MG63 (cell line): ENCODE measurements around the gene ZNF780B. TPM values are rescaled to one million over a fixed set of nuclear protein-coding genes. Genes with fewer than 3 reads are reported as not detected.

ENCODE experiments used
- DNase-seq: peaks from one replicate; pipeline ENCODE4 v3.0.0-alpha.2; 2020
- H3K27me3 ChIP-seq: fragments of 250-450 bp; sonication (Bioruptor Pico); 2 replicates; pipeline ENCODE4 v1.5.1; 2020; ENCODE audit warnings: mild to moderate bottlenecking, moderate library complexity
- H3K36me3 ChIP-seq: fragments of 250-450 bp; sonication (Bioruptor Pico); 2 replicates; pipeline ENCODE4 v1.5.1; 2020; ENCODE audit warnings: mild to moderate bottlenecking, moderate library complexity
- H3K4me3 ChIP-seq: fragments of 250-450 bp; sonication (Bioruptor Pico); 2 replicates; pipeline ENCODE4 v1.5.1; 2020; ENCODE audit warnings: mild to moderate bottlenecking, moderate library complexity
- H3K9me3 ChIP-seq: fragments of 250-450 bp; sonication (Bioruptor Pico); 2 replicates; pipeline ENCODE4 v1.5.1; 2020; ENCODE audit warnings: mild to moderate bottlenecking, moderate library complexity
- total RNA-seq: library from RNA; depleted of rRNA; stranded (reverse); fragments of >200 nt; shearing (Covaris generic); gene quantifications from 2 replicates; pipeline ENCODE4 v1.2.3, GENCODE V29; 2014; ENCODE audit warnings: low replicate concordance; rRNA removed

ZNF780B gene
- total RNA-seq: 1.3 and 3.6 TPM in 2 replicates

- Histone ChIP-seq H3K36me3 (no peaks in the 10 kb centered on the region), H3K27me3 (no peaks in the 10 kb centered on the region), H3K4me3 (peak within 1 kb of the TSS; percentile 70), H3K9me3 (peaks cover 24% of the 10 kb centered on the region)
- DNase-seq: peak; percentile 67
Measured at GRCh38 chr19:40055832-40056504, at the start of gene ZNF780B. TSS of gene ZNF780B (minus strand) at chr19:40056231. CDS start at chr19:40050332, 5,899 bp downstream.

GRCh38 chr19:40104754-40105153, 48.7 kb upstream of the ZNF780B start:
- Histone ChIP-seq H3K36me3 (no peaks in the 10 kb centered on the region), H3K27me3 (peaks cover 12% of the 10 kb centered on the region), H3K9me3 (no peaks in the 10 kb centered on the region), H3K4me3 (no peak overlapping the region)
- no peak for DNase-seq

- H3K4me3 ChIP-seq: no peak overlapping the region
- 0 out of 2 replicates have a peak, but pooled peaks cover 5% of the 10 kb centered on the region for H3K9me3 ChIP-seq
- no peak for DNase-seq
- no peaks in the 10 kb centered on the region for H3K36me3 ChIP-seq
- peaks cover 18% of the 10 kb centered on the region for H3K27me3 ChIP-seq
Measured at GRCh38 chr19:40103600-40103999, 47.6 kb upstream of the ZNF780B start.

GRCh38 chr19:40101813-40102212, 45.8 kb upstream of the ZNF780B start:
- Histone ChIP-seq H3K36me3 (no peaks in the 10 kb centered on the region), H3K9me3 (0 out of 2 replicates have a peak, but pooled peaks cover 12% of the 10 kb centered on the region), H3K4me3 (no peak overlapping the region), H3K27me3 (peaks cover 21% of the 10 kb centered on the region)
- DNase-seq: no peak

GRCh38 chr19:40093416-40093815, 37.4 kb upstream of the ZNF780B start:
- Histone ChIP-seq H3K4me3 (no peak overlapping the region), H3K27me3 (peaks cover 2% of the 10 kb centered on the region; the same call in 1 of the 2 replicates), H3K9me3 (peaks cover 12% of the 10 kb centered on the region; the same call in 1 of the 2 replicates), H3K36me3 (no peaks in the 10 kb centered on the region; the same call in 1 of the 2 replicates)
- no peak for DNase-seq

GRCh38 chr19:40091205-40092129, 35.4 kb upstream of the ZNF780B start:
- no peaks in the 10 kb centered on the region for H3K27me3 ChIP-seq
- peak overlapping the region; percentile 70 for H3K4me3 ChIP-seq
- H3K9me3 ChIP-seq: peaks cover 8% of the 10 kb centered on the region; the same call in 1 of the 2 replicates
- no peaks in the 10 kb centered on the region; the same call in 1 of the 2 replicates for H3K36me3 ChIP-seq
- DNase-seq: no peak

- Histone ChIP-seq H3K36me3 (no peaks in the 10 kb centered on the region; the same call in 1 of the 2 replicates), H3K4me3 (peak within 1 kb of the TSS; percentile 70), H3K27me3 (no peaks in the 10 kb centered on the region), H3K9me3 (peaks cover 6% of the 10 kb centered on the region; the same call in 1 of the 2 replicates)
- DNase-seq: peak; percentile 81
Measured at GRCh38 chr19:40090241-40091204, 34.5 kb upstream of the ZNF780B start, which contains the start of gene ZNF780A. TSS of gene ZNF780A (minus strand) at chr19:40090943. CDS start at chr19:40084753, 6,190 bp downstream.

- Histone ChIP-seq H3K4me3 (peak overlapping the region; percentile 70), H3K9me3 (peaks cover 6% of the 10 kb centered on the region; the same call in 1 of the 2 replicates), H3K27me3 (no peaks in the 10 kb centered on the region), H3K36me3 (no peaks in the 10 kb centered on the region; the same call in 1 of the 2 replicates)
- DNase-seq: no peak
Measured at GRCh38 chr19:40089462-40089861, 33.4 kb upstream of the ZNF780B start.

- no peak for DNase-seq
- peaks cover 6% of the 10 kb centered on the region; the same call in 1 of the 2 replicates for H3K9me3 ChIP-seq
Measured at GRCh38 chr19:40088299-40089047, 32.4 kb upstream of the ZNF780B start.

GRCh38 chr19:40084948-40085347, 28.9 kb upstream of the ZNF780B start:
- Histone ChIP-seq H3K9me3 (peaks cover 12% of the 10 kb centered on the region; the same call in 1 of the 2 replicates), H3K4me3 (no peak overlapping the region)
- DNase-seq: no peak

More at GRCh38 chr19:40088299-40089047, 32.4 kb upstream of the ZNF780B start:
- Histone ChIP-seq H3K36me3 (no peaks in the 10 kb centered on the region; the same call in 1 of the 2 replicates), H3K4me3 (no peak overlapping the region), H3K27me3 (no peaks in the 10 kb centered on the region)

GRCh38 chr19:40081411-40081810, 25.4 kb upstream of the ZNF780B start:
- H3K9me3 ChIP-seq: peaks cover 32% of the 10 kb centered on the region
- no peak overlapping the region for H3K4me3 ChIP-seq
- H3K27me3 ChIP-seq: no peaks in the 10 kb centered on the region
- peaks cover 53% of the 10 kb centered on the region for H3K36me3 ChIP-seq
- DNase-seq: no peak

More at GRCh38 chr19:40084948-40085347, 28.9 kb upstream of the ZNF780B start:
- H3K27me3 ChIP-seq: no peaks in the 10 kb centered on the region
- H3K36me3 ChIP-seq: peaks cover 20% of the 10 kb centered on the region

- Histone ChIP-seq H3K36me3 (peaks cover 65% of the 10 kb centered on the region), H3K27me3 (no peaks in the 10 kb centered on the region)
- no peak for DNase-seq
Measured at GRCh38 chr19:40080289-40080688, 24.3 kb upstream of the ZNF780B start.

GRCh38 chr19:40078377-40078776, 22.3 kb upstream of the ZNF780B start:
- no peak for DNase-seq
- H3K4me3 ChIP-seq: no peak overlapping the region
- peaks cover 84% of the 10 kb centered on the region for H3K36me3 ChIP-seq
- H3K27me3 ChIP-seq: no peaks in the 10 kb centered on the region
- peaks cover 43% of the 10 kb centered on the region for H3K9me3 ChIP-seq

More at GRCh38 chr19:40080289-40080688, 24.3 kb upstream of the ZNF780B start:
- peaks cover 39% of the 10 kb centered on the region for H3K9me3 ChIP-seq
- H3K4me3 ChIP-seq: no peak overlapping the region

- H3K4me3 ChIP-seq: no peak overlapping the region
- DNase-seq: no peak
- H3K27me3 ChIP-seq: no peaks in the 10 kb centered on the region
- H3K36me3 ChIP-seq: peaks cover 17% of the 10 kb centered on the region
- H3K9me3 ChIP-seq: peaks cover 18% of the 10 kb centered on the region
Measured at GRCh38 chr19:40070058-40070457, 14.0 kb upstream of the ZNF780B start.

GRCh38 chr19:40059624-40060023, 3.6 kb upstream of the ZNF780B start:
- no peaks in the 10 kb centered on the region for H3K36me3 ChIP-seq
- no peak for DNase-seq
- no peaks in the 10 kb centered on the region for H3K27me3 ChIP-seq
- H3K4me3 ChIP-seq: no peak overlapping the region
- H3K9me3 ChIP-seq: peaks cover 29% of the 10 kb centered on the region
